HG02973 (cell line): ENCODE data around the gene APBB1.

Experiments
- ATAC-seq: cut with Tn5 transposase; IDR thresholded peaks from one replicate; pipeline ENCODE4 v1.9.1; 2021; ENCODE audit warnings: moderate library complexity; ENCODE audit not compliant: unreplicated experiment

The APBB1 gene

DNA sequence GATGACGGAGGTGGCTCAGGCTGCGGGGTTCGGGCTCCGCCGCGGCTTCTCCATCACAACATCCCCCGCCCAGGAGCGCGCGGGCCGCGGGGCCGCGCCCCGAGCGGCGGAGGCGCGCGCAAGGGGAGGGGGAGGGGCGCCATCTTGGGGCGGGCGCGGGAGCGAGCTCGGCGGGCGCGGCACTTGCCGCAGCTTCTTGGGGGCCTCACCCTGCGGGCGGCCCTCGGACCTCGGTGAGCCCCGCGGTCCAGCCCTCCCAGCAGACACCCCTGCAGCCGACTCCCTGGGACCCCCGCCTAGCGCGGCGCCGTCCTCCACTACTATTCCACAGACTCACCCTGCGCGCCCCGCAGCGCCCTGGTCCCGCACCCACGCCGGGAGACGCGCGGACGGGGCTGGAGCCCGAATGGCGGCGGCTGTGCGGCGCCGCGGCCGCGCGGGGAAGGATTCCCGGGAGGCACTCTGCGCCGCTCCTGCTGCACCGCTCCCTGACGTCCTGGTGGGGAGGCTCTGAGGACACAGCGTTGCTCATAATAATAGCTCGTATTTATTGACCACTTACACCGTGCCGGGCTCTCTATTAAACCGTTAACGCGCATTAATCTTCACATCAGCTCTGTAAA lies at the start of gene APBB1:
APBB1 (minus strand) TSS at position 86 of the 623 bp plus-strand sequence. CDS start 7,747 bp downstream, outside the sequence.
- ATAC-seq = peak; percentile 73

DNA sequence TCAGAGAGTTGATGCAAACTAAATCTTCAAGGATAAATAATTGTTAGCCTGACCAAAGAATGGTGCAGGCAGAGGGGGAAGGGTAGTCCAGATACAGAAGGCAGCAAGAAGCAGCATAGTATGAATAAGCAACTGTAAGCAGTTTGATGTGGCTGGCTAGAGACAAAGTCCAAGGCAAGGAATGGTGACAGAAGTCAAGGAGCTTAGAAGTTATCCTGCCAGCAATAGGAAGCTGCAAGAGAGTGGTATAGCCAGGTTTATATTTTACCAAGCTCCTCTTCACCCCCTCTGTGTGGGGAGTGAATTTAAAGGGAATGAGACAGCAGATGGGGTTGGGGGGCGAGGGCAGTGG lies 40.2 kb upstream of the APBB1 start:
- no peak for ATAC-seq

DNA sequence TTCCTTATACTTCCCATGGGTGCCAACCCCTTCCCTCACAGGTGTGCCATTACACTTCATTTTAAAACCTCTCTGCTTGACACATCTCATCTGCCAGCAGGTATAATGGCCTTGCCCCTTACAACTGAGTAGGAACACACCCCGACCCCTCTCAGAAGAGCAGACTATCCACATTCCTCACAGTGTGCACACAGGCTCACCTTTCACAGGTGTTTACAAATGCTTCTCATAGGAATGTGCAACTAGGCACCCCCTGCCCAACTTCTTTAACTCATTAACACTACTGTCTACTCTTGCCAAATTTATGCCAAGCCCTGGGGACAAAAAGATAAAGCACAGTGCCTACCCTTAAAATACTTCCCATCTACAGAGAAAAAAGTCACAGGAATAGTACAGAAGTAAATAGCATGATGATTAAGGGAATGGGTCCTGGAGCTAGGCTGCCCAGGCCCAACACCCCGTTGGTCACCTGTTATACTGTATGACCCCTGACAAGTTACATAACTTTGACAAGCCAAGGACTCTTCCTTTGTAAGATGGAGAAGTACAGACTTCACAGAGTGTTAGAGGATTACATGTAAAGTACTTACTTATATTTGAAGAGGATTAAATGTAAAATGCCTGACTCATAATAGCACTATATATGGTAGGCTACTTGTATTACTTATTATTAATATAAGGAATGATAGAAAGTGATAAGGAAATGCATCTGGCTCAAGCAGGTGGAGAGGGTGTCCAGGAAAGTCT lies 39.6 kb upstream of the APBB1 start:
- no peak for ATAC-seq

DNA sequence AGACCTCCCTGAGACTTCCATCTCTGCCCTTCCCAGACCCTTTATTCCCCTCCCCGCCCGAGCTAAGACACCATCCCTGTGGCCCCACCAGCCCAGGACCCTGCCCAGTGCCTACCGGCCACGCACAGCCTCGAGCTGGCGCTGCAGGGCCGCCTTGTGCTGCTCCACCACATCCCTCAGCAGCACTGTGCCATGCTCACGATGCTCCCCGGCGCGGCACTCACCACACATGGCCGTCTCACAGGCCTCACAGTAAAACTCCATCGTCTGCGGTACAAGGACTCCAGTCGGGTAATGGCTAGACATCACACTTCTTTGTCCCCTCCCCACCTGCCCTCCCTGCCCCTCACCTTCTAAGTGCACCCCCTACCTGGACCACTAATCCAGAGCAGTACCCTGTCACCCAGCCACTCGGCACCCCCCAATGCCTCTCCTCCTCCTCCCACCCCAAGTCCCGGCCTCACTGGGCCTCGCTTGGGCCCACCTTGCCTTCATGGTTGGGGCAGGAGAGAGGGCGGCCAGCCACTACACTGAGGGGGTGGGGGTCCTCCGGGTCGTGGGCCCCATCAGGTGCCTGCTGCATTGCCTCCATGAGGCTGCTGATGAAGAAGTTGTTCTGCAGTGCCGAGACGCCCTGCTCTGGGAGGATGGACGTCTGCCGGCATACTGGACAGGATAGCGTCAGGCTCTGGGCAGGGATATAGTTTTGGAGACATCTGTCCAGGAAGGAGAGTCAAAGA lies 38.9 kb upstream of the APBB1 start:
- ATAC-seq = no peak

DNA sequence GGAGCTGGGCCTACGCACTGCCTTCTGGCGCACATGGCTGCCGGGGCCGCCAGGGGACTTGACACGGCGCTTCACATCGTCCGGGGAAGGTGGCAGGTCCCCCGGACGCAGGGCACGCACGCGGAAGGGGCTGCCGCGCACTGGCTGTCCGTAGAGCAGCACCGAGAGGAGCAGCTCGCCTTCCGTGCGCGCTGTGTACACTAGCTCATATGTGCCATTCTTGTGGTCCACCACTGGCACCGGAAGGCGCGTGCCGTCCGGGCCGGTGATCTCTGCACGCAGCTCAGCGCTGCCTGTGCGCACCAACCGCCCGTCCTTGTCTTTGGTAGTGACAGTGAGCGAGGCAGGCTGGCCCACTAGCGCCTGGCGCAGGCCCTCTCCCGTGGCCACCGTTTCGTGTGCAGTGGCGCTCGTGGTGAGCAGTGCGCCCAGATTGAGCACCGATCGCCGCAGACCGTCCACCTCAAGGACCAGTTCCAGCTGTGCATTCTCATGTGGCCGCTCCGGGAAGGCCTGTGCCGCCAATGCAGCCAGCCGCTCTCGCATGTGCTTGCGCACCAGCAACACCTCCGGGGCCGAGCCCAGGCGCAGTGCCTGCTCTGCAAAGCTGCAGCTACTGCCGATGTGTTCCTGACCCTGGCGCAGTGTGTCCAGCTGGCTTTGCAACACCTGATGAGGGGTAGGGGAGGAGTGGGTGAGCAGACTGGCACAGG lies 37.6 kb upstream of the APBB1 start:
- no peak for ATAC-seq

DNA sequence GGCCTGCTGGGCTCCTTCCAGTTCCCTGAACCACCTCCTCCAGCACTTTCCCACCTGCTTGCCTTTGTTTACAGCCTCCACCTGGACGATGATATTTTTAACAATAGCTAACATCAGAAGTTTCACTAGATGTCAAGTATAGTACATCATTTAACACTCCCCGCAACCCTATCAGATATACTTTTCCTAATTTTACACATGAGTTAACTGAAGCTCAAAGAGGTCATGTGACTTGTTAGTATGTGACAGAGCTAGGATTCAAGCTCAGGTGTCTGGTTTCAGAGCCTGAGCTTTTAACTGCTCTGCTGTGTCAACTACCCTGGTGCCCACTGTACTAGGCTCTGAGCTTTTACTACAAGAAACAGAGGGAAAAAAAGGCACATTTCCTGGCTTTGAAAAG lies 36.2 kb upstream of the APBB1 start:
- ATAC-seq = no peak

DNA sequence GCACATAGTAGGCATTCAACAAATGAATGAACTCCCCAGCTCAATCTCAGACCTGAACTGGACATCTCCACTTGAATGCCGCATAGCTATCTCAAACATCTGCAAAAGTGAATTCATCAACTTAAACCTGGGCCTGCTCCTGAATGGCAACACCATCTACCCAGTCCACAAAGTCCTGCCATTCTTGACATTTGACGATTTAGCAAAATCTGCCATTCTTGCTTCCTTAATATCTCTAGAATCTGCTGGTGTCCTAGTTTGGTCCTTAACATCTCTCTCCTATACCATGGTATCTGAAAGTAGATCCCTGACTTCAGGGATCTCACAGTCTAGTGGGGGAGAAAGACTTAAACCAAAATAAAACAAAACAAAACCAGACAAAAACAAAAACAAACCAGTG lies 34.3 kb upstream of the APBB1 start:
- no peak for ATAC-seq

DNA sequence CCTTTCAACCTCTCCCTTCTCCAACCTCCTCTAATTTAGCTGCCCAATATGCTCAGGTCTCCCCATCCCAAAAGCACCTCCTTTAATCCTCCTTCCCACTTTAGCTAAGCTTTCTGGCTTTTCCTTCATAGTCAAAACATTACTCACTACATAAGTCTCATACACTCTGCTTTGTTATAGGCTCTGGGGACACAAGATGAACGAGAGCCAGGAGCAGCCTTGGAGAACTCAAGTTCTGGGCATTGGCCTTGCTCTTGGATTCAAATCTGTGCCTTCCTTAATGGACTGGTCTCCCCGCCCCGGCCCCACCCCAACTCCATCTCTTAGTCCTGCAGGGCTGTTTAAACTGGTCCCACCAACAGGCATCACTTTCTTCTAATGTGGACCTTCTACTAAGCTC lies 33.3 kb upstream of the APBB1 start:
- ATAC-seq = no peak

DNA sequence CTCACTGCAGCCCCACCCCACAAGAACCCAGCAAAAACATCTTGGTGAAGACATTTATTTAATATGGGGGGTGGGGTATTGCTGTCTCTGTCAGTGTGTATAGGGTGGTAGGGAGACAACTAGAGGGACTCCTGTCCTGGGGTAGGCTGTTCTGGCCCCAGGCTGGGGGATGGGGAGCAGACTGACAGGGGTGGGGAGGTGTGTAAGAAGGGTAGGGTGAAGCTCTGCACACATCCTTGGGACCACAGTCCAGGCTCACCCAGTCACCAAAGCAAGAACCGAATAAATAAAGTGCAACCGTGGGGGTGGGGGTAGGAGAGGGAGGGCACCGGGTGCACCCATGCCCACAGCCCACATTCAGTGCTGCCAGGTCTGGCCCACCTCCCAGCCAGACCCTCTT lies 29.7 kb upstream of the APBB1 start:
- ATAC-seq = no peak

DNA sequence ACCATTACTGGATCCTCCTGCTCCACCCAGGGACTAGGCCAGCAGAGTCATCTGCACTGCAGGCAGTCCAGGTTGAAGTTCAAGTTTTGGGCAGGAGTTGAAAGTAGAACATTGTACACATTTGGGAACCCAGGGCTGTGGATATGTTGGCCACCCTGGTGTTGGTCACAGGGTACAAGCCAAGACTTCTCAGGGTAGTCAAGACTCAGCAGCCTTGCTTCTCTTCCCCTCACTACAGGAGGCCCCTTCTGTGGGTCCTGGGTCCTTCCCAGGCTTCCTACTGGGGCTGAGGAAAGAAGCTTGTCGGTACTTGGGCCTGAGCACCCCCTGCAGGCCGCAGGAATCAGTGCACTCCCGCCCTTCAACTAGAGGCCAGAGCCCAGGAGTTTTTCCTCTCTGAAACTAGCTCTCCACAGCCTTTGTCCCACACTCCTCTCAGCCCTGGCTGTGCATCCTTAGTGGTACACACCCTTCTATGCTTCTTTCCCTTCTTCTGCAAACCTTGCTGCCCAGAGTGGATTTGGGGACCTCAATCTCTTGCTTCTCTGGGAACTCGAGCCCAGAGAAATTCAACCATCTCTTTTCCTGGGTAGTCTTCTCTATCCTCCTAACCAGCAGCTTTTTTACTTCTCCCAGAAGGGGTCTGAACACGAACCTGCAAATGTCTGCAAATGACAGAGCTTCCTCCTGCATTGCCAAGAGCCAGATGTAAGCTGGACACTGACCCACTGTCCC lies 24.5 kb upstream of the APBB1 start:
- peak; percentile 68 for ATAC-seq

DNA sequence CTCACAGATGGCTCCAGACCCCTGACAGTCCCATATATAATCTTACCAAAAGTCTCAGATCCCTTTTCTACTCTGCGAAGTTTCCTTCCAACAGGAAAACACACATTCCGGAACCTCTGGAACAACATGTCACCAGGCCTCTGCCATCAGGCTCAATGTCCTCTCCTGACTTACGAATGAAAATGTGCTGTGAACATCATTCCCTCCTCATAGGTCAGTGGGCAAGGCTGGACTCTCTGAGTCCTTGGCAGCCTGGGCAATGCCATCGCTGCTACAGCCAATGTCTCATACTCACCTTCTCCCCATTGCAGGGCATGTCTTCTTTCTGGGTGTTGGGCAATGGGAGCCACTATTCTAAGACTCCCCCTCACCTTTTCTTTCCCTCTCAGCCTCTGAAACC lies 23.5 kb upstream of the APBB1 start:
- ATAC-seq = no peak

DNA sequence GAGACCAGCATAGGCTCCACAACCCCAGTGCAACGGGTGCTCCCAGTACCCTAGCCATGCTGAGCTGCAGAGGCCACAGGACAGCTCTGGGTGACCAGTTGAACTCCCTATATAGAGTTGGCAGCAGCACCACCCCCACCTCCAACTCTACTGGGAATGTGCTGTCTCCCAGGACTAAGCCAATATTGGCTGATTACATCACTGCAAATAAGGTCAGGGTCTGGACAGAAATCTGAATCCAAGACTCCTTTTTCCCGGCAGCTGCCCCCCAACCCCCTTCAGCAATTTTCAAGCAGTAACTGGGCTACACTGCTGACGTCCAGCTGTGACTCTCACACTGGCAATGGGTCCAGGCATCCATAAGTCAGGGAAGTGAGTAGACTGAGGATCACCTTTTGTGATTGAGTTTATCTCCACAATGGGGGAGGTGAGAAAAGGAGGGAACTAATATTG lies 22.0 kb upstream of the APBB1 start, which contains the start of gene HPX:
HPX (minus strand) TSS at position 82 of the 453 bp plus-strand sequence; CDS start at position 58, 24 bp downstream.
- ATAC-seq = no peak

DNA sequence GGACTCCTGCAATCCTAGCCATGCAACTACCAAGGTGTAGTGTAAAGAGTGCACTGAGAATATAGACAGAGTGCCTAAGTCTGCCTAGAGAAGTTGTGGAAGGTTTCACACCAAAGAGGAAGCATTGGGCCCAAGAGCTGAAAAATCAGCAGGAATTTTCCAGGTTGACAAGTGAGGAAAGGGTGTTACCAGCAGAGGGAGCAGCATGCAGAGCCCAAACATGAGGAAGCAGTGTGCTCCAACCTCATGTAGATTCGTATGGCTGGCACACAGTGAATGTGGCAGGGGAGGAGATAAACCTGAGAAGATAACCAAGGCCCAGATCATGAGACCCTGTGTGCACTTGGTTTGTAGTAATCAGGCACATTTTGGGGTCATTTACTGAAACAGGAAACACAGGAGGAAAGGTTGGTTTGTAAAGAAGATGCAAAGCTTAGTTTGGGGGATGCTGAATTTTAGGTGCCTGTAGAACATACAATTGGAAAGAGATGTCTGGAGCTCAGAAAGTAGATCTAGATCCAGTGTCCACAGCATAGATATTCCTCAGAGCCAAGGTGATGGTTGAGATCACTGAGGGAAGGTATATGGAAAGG lies 20.2 kb upstream of the APBB1 start:
- no peak for ATAC-seq

DNA sequence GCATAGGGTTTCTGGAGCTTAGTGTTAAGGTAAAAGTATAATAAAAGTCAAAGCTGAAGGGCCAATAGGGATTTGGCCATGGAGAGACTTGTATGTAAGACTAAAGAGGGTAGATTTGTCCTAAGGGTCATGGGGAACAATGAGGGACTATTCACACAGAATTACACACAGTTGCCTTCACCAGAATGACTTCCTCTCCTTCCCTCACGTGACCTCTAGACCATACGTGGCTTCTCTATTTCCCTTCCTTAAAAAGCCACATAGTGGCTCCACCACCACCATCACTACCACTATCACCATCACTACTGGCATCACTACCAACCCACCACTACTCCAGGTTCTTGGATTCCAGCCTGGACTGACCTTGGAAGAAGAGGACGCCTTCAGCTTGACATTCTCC lies 19.1 kb upstream of the APBB1 start:
- ATAC-seq = no peak

DNA sequence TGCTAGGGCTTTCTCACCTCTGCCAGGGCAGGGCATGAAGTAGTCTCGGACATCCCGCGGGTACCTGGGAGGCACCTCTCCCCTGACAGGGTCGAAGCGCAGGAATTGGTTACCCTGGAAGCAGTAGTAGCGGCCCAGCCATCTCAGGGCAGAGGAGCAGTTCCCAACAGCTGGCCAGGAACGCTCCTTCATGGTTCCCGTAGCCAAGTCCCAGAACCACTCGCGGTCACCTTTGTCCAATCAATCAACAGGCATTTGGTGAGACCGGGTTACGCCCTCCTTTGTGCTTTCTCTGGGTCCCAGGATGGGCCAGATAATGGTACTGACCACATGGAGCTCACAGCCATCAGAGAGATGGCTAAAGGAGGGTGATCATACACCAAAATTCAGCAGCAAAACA lies 18.5 kb upstream of the APBB1 start:
- ATAC-seq = no peak

DNA sequence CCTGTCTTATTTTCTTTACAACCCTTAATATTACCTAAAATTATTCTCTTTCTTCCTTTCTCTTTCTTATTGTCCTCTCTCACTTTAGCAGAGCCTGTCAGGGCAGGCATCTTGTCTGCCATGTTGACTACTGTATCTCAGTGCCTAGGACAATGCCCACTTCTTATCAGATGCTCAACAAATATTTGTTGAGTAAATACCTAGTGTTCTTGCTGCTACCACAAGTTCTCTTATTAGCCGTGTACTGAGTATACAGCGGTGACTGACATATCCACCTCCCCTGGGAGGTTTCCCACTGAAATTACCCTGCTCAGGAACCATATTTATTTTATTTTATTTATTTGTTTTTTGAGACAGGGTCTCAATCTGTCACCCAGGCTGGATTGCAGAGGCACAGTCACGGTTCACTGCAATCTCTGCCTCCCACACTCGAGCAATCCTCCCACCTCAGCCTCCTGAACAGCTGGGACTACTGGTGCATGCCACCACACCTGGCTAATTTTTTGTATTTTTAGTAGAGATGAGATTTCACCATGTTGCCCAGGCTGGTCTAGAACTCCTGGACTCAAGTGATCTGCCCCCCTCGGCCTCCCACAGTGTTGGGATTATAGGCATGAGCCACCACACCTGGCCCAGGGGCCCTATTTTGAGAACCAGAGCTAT lies 15.2 kb upstream of the APBB1 start:
- no peak for ATAC-seq

DNA sequence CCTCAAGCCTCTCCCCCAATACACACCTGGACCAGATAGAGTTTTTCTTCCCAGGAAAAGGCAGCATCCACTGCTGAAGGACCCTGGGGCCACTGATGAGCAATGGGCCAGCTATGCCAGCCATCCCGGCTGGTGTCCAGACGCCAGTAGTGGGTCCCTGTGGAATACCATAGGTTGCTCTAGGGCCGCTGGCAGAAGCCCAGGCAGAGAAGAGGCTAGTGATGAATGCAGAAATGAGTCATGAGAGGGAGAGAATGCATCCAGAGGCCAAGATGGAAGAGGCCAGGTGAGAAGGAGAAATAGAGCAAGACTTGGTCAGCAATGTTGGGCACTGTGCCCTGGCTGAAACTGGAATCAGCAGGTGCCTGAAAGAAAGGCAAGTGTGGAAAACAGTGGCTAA lies 13.0 kb upstream of the APBB1 start:
- no peak for ATAC-seq

DNA sequence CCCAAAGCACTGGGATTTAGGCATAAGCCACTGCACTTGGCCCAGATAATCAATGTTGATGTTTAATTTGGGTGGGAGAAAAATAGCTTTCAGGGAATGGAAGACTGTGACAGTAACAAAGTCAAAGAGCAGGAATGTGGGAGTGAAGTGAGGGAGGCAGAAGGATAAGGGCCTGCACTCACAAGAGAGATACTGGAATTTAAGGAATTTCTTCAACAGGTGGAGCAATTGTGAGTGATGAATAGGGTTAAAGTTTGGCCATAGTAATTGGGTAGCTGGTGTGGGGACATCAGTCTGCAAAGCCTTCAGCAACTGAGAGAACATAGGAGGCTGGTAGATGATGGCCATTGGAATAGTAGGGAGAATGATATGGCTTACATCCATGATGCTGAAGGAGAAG lies 8.6 kb upstream of the APBB1 start:
- no peak for ATAC-seq

DNA sequence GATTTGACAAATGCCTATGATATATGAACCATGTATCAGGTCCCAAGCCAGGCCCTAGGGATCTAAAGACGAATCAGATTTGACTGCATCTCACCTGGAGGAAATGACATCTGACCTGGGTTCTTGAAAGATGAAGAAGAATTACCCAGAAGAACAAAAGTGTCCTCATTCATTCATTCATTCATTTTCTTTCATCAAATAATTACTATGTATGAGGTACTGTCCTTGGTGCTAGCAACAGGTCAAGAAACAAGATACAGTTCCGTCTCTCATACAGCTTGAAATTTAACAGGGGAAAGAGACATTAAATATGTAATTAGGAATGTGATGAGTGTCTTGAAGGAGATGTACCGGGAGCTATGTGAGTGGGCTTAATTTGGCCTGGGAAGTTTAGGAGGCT lies 1.8 kb upstream of the APBB1 start:
- ATAC-seq = no peak

DNA sequence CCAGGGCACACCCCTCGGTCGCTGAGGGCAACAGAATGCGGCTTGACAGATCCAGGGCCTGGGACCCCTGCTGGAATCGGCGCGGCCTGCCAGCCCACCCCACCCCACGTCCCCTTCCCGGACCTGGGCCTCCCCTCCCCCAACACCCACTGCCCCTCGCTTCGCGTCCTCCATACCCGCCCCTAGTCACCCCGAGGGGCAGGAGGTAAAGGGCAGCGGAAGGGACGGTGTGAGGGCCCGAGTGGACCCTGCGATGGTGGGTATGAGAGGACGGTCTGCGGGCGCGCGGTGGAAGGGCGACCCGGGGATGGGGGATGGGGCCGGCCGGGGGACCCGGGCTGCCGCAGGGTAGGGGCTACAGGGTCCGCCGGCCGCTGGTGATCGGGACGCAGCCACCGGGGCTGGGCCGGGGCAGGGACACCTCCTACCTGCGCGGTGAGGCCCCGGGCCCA lies 311 bp downstream of the APBB1 start:
- peak; percentile 9 for ATAC-seq
